Measurements from ENCODE around the gene H2AZ1. TPM values are rescaled to one million over a fixed set of nuclear protein-coding genes. Genes with fewer than 3 reads are reported as not detected.

The H2AZ1 gene
- total and polyA plus RNA-seq, 9 donors, result 99.7 to 257 (median 144) TPM

DNA sequence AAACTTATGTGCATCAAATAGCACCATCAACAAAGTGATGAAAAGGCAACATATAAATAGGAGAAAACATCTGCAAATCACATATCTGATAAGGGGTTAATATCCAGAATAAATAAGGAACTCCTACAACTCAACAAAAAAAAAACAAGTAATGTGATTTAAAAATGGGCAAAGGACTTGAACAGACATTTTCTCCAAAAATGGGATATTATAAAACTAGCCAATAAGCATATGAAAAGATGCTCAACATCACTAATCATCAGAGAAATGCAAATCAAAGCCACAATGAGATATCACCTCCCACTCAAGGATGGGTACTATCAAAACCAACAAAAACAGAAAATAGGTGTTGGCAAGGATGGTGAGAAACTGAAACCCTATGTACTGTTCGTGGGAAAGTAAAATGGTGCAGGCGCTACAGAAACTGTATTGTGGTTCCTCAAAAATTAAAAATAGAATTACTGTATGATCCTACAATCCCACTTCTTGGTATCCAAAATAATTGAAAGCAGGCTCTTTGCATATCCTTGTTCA, 6.1 kb downstream of the H2AZ1 start:
- Histone ChIP-seq H3K36me3 (no peaks in the 10 kb centered on the region), H3K4me3 (no peak overlapping the region), H3K4me1 (ENCODE audit: insufficient read depth) (peaks cover 3% of the 10 kb centered on the region), H3K27ac (no peak overlapping the region), H3K9me3 (no peaks in the 10 kb centered on the region), H3K27me3 (no peaks in the 10 kb centered on the region)
- WGBS, 3 donors, result 93 to 95% (median 93%) methylated on average over 2 of the region's 2 CpGs
- no peak for DNase-seq
- TF ChIP-seq POLR2A (IDR thresholded peaks at IDR 0.05) (no peak), EP300 (IDR thresholded peaks at IDR 0.05) (no peak)
- TF ChIP-seq, protein P1, sequence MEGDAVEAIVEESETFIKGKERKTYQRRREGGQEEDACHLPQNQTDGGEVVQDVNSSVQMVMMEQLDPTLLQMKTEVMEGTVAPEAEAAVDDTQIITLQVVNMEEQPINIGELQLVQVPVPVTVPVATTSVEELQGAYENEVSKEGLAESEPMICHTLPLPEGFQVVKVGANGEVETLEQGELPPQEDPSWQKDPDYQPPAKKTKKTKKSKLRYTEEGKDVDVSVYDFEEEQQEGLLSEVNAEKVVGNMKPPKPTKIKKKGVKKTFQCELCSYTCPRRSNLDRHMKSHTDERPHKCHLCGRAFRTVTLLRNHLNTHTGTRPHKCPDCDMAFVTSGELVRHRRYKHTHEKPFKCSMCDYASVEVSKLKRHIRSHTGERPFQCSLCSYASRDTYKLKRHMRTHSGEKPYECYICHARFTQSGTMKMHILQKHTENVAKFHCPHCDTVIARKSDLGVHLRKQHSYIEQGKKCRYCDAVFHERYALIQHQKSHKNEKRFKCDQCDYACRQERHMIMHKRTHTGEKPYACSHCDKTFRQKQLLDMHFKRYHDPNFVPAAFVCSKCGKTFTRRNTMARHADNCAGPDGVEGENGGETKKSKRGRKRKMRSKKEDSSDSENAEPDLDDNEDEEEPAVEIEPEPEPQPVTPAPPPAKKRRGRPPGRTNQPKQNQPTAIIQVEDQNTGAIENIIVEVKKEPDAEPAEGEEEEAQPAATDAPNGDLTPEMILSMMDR (IDR thresholded peaks at IDR 0.05), result no peak
- intact Hi-C loops (cut with DNase I), result loop anchor here in 2 of 4 donors (10.0 kb wide), 1 partner anchor 219 kb away; no protein-coding TSS in a partner anchor

- 92 to 94% (median 93%) methylated on average over 3 of the region's 3 CpGs for WGBS, 3 donors
- Histone ChIP-seq H3K27ac (no peak overlapping the region), H3K36me3 (no peaks in the 10 kb centered on the region), H3K4me3 (no peak overlapping the region), H3K4me1 (ENCODE audit: insufficient read depth) (no peaks in the 10 kb centered on the region), H3K9me3 (no peaks in the 10 kb centered on the region), H3K27me3 (no peaks in the 10 kb centered on the region)
- no peak for DNase-seq
- intact Hi-C loops (cut with DNase I), result no loop called here
- no peak for TF ChIP-seq EP300 (IDR thresholded peaks at IDR 0.05)
- no peak for TF ChIP-seq POLR2A (IDR thresholded peaks at IDR 0.05)
These were observed 11.8 kb downstream of the H2AZ1 start for GRCh38 chr4:99938243-99938753.

DNA sequence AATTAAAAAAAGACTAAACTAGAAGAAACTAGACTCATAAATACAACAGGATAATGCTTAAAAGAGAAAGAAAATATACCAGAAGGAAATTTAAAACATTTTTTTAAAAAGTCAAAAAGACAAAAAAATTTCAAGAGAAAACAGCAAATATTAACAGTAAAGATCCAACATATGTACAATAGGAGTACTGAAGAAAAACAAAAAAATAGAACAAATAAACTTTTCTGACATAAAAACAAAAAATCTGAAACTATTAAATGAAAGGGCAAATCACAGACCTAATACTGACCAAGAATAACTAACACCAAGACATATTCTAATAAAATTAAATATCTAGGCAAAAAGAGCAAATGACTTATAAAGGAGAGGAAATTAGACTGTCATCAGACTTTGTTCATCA, 15.2 kb downstream of the H2AZ1 start:
- no peak for DNase-seq
- H3K4me3 ChIP-seq, result no peak overlapping the region
- H3K27ac ChIP-seq, result no peak overlapping the region
- H3K36me3 ChIP-seq, result no peaks in the 10 kb centered on the region
- TF ChIP-seq EP300 (IDR thresholded peaks at IDR 0.05), result no peak
- TF ChIP-seq, protein P1 (IDR thresholded peaks at IDR 0.05), result no peak
- no peak for TF ChIP-seq POLR2A (IDR thresholded peaks at IDR 0.05)
- H3K27me3 ChIP-seq, result no peaks in the 10 kb centered on the region
- H3K9me3 ChIP-seq, result no peaks in the 10 kb centered on the region
- no peaks in the 10 kb centered on the region for H3K4me1 ChIP-seq (ENCODE audit: insufficient read depth)
- intact Hi-C loops (cut with DNase I), result no loop called here

DNA sequence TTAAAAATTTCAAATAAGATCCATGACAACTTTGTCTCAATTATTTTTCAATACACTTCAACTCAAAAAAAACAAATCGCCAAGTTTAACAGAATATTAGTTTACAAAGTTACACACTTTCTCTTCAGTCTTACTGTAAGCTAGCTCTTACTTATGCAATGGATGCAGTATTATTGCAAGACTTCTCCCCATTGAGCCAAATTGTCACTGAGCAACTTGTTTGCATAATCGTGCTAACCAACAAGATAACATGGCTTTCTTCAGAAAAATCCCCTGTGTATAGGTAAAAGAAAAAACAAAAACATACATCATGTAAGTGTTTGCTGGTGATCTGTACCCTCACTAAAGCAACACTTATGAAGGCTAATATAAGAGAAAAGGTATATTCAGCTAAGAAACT, 22.5 kb downstream of the H2AZ1 start:
- TF ChIP-seq POLR2A (IDR thresholded peaks at IDR 0.05) (no peak), EP300 (IDR thresholded peaks at IDR 0.05) (no peak)
- intact Hi-C loops (cut with DNase I), result no loop called here
- no peaks in the 10 kb centered on the region for H3K36me3 ChIP-seq
- H3K4me3 ChIP-seq, result no peak overlapping the region
- H3K9me3 ChIP-seq, result no peaks in the 10 kb centered on the region
- H3K27me3 ChIP-seq, result no peaks in the 10 kb centered on the region
- DNase-seq, result no peak
- no peak overlapping the region for H3K27ac ChIP-seq
- no peaks in the 10 kb centered on the region for H3K4me1 ChIP-seq (ENCODE audit: insufficient read depth)
- 82 to 94% (median 88%) methylated on average over 2 of the region's 2 CpGs for WGBS, 3 donors

- Histone ChIP-seq H3K27me3 (no peaks in the 10 kb centered on the region), H3K4me3 (no peak overlapping the region), H3K9me3 (peaks cover 0 to 3% of the 10 kb centered on the region in 2 donors), H3K27ac (no peak overlapping the region), H3K4me1 (ENCODE audit: insufficient read depth) (no peaks in the 10 kb centered on the region), H3K36me3 (no peaks in the 10 kb centered on the region)
- TF ChIP-seq, protein P1 (IDR thresholded peaks at IDR 0.05), result no peak
- TF ChIP-seq EP300 (IDR thresholded peaks at IDR 0.05) (no peak), POLR2A (IDR thresholded peaks at IDR 0.05) (no peak)
- WGBS, 3 donors, result 96 to 98% (median 97%) methylated on average over 3 of the region's 3 CpGs
- intact Hi-C loops (cut with DNase I), result no loop called here
- DNase-seq, result no peak
These were observed 28.9 kb downstream of the H2AZ1 start for GRCh38 chr4:99921174-99921573.
